ENCODE results near the gene SYT1.
"Not testable (repeated sequence)": the region's sequence is repeated elsewhere in the genome, so short reads cannot be mapped to it uniquely, and the experiment has no call there.

The SYT1 gene

DNA sequence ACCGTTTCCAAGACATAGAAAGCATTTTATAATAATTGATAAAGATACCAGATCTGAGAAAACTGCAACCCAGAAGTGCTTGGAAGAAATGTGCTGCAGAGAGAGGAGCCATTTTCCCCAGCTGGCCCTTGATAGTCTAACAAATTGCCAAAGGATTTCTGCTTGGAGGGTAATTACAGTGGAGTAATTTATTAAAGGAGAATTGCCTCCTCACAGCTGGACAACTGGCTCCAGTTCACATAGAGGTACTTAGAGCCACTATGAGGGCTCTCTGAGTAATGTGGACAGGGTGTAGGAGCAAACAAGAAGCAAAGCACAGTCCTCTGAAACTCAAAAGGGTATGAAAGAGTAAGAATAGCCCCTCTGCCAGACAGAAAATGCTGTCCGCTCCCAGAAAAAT is 335.6 kb downstream of the SYT1 start:
- H3K27ac ChIP-seq (ENCODE audit: low read depth, low read length, severe bottlenecking), result no peak overlapping the region
- WGBS, 2 experiments (ENCODE audit: insufficient coverage in 2 of 2), result 88% methylated on average over 1 of the region's 2 CpGs; no CpG with 5 or more reads in 1 of the 2 experiments
- no peaks in the 10 kb centered on the region for H3K36me3 ChIP-seq (ENCODE audit: control insufficient read depth, insufficient read depth, low read length)
- no peaks in the 10 kb centered on the region for H3K4me1 ChIP-seq (ENCODE audit: control insufficient read depth, insufficient read depth, low read length, poor library complexity, severe bottlenecking)
- H3K9me3 ChIP-seq (ENCODE audit: control insufficient read depth, low read length), result no peaks in the 10 kb centered on the region
- H3K4me3 ChIP-seq (ENCODE audit: extremely low read depth, insufficient read depth, low read length, poor library complexity, severe bottlenecking), result no peak overlapping the region

DNA sequence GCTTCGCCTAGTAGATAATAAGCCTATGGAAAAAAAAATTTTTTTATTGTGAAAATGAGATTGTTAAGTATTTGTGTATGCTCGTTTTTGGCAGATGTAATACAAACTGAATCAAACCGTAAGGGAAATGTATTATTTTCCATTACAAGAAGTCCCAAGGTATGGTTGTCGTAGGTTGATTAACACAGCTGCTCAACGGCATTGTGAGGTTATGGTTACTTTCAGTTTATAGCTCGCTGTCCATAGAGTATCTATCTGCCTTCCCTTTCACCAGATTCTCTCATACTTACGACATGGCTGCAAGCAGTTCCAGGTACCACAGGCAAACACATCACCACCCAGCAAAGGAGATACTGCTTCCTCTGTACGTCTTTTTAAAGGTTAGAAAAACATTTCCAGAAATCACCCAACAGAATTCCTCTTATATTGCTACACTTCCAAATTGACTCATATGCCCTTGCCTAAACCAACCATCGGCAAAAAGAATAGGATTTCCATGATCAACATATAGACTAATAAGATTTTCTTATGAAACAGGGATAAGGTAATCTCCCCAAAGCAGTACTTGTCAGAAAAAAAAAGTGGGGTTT is 338.6 kb downstream of the SYT1 start:
- H3K36me3 ChIP-seq (ENCODE audit: control insufficient read depth, insufficient read depth, low read length), result no peaks in the 10 kb centered on the region
- H3K27ac ChIP-seq (ENCODE audit: low read depth, low read length, severe bottlenecking), result no peak overlapping the region
- 88 to 96% methylated on average over 6 to 7 of the region's 9 CpGs for WGBS, 2 experiments (ENCODE audit: insufficient coverage in 2 of 2)
- H3K4me3 ChIP-seq (ENCODE audit: extremely low read depth, insufficient read depth, low read length, poor library complexity, severe bottlenecking), result no peak overlapping the region
- no peaks in the 10 kb centered on the region for H3K9me3 ChIP-seq (ENCODE audit: control insufficient read depth, low read length)
- no peaks in the 10 kb centered on the region for H3K4me1 ChIP-seq (ENCODE audit: control insufficient read depth, insufficient read depth, low read length, poor library complexity, severe bottlenecking)

DNA sequence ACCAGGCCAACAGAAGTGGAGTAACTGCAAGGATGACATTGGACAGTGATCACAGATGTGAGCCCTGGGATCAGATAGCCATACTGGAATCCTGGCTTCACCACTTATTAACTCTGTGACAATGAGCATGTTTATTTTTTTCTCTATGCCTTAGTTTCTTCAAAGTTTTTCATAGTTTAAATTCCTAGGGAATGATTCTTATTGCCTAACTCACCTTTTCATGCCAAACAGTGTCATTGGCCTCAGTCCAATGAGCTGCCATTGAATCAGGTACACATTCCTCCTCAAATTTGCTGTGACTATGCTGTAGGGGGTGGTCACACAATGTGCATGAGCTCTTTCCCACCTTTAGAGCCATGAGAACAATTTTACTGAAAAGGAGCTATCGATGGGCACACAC is 342.3 kb downstream of the SYT1 start:
- Histone ChIP-seq H3K9me3 (ENCODE audit: control insufficient read depth, low read length) (no peaks in the 10 kb centered on the region), H3K4me1 (ENCODE audit: control insufficient read depth, insufficient read depth, low read length, poor library complexity, severe bottlenecking) (no peaks in the 10 kb centered on the region), H3K27ac (ENCODE audit: low read depth, low read length, severe bottlenecking) (no peak overlapping the region), H3K36me3 (ENCODE audit: control insufficient read depth, insufficient read depth, low read length) (no peaks in the 10 kb centered on the region), H3K4me3 (ENCODE audit: extremely low read depth, insufficient read depth, low read length, poor library complexity, severe bottlenecking) (no peak overlapping the region)
- WGBS, 2 experiments (ENCODE audit: insufficient coverage in 2 of 2), result 90% methylated on average over 1 of the region's 1 CpG; no CpG with 5 or more reads in 1 of the 2 experiments

DNA sequence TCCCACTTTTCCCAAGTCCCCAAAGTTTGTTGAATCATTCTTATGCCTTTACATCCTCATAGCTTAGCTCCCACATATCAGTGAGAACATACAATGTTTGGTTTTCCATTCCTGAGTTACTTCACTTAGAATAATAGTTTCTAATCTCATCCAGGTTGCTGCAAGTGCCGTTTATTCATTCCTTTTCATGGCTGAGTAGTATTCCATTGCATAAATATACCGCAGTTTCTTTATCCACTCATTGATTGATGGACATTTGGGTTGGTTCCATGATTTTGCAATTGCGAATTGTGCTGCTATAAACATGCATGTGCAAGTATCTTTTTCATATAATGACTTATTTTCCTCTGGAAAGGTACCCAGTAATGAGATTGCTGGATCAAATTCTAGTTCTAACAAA is 345.8 kb downstream of the SYT1 start:
- H3K4me3 ChIP-seq (ENCODE audit: extremely low read depth, insufficient read depth, low read length, poor library complexity, severe bottlenecking); H3K4me1 ChIP-seq (ENCODE audit: control insufficient read depth, insufficient read depth, low read length, poor library complexity, severe bottlenecking); H3K27ac ChIP-seq (ENCODE audit: low read depth, low read length, severe bottlenecking); H3K36me3 ChIP-seq (ENCODE audit: control insufficient read depth, insufficient read depth, low read length); H3K9me3 ChIP-seq (ENCODE audit: control insufficient read depth, low read length): not testable (repeated sequence)
- WGBS, 2 experiments (ENCODE audit: insufficient coverage in 2 of 2), result 100% methylated on average over 1 of the region's 3 CpGs; no CpG with 5 or more reads in 1 of the 2 experiments

DNA sequence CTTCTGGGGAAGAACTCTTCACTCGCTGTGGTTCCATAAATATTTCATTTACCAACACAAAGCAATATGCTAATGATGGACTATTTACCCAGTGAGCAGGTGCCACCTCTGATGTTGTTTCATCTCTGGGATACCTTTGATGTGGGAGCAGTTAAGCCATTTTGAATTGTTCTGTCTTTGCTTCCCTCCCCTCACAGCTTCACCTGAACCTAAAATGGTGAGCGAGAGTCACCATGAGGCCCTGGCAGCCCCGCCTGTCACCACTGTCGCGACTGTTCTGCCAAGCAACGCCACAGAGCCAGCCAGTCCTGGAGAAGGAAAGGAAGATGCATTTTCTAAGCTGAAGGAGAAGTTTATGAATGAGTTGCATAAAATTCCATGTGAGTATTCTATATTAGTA is 352.7 kb downstream of the SYT1 start:
- peaks cover 10% of the 10 kb centered on the region for H3K36me3 ChIP-seq (ENCODE audit: control insufficient read depth, insufficient read depth, low read length)
- WGBS, 2 experiments (ENCODE audit: insufficient coverage in 2 of 2), result 0 to 61% methylated on average over 1 to 4 of the region's 6 CpGs
- H3K27ac ChIP-seq (ENCODE audit: low read depth, low read length, severe bottlenecking), result no peak overlapping the region
- no peak overlapping the region for H3K4me3 ChIP-seq (ENCODE audit: extremely low read depth, insufficient read depth, low read length, poor library complexity, severe bottlenecking)
- H3K4me1 ChIP-seq (ENCODE audit: control insufficient read depth, insufficient read depth, low read length, poor library complexity, severe bottlenecking), result no peaks in the 10 kb centered on the region
- H3K9me3 ChIP-seq (ENCODE audit: control insufficient read depth, low read length), result peaks cover 4% of the 10 kb centered on the region

DNA sequence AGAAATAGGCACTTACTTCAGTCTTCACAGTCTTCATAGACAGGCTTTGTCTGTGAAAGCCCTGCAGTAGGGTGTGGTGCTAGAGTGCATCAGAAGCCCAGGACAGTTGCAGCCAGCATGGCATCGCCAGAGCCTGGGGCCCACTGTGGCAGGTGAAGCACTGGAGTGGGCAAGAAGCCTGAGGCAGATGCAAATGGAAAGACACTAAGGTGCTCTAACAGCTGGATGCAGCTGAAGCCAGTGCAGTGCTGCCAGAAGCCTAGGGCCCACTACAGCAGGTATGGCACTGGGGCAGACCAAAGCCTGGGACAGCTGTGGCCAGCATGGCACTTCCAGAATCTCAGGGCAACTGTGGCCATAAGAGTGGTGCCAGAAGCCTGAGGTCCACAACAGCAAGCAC is 358.6 kb downstream of the SYT1 start:
- Histone ChIP-seq H3K4me1 (ENCODE audit: control insufficient read depth, insufficient read depth, low read length, poor library complexity, severe bottlenecking) (no peaks in the 10 kb centered on the region), H3K4me3 (ENCODE audit: extremely low read depth, insufficient read depth, low read length, poor library complexity, severe bottlenecking) (no peak overlapping the region), H3K36me3 (ENCODE audit: control insufficient read depth, insufficient read depth, low read length) (peaks cover 7% of the 10 kb centered on the region), H3K9me3 (ENCODE audit: control insufficient read depth, low read length) (peaks cover 4% of the 10 kb centered on the region), H3K27ac (ENCODE audit: low read depth, low read length, severe bottlenecking) (no peak overlapping the region)
- 85% methylated on average over 1 of the region's 1 CpG; no CpG with 5 or more reads in 1 of the 2 experiments for whole genome bisulfite sequencing, 2 experiments (ENCODE audit: insufficient coverage in 2 of 2)

DNA sequence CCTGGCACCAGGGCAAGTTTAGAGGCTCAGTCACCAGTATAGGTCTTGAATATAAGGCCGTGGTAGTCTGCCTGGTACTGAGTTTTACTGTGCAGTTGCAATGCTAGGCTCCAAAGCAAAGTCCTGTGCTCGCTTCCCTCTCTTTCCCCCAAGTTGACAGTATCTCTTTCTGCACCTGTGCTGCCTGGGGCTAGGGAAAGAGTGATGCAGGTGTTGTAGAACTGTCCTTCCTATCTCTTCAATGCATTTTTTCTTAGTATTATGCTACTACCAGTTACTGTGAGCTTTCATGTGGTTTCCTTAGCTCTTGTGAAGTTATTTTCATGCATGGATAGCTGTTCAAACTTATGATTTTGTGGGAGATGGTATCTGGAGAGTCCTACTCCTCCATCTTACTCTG is 359.2 kb downstream of the SYT1 start:
- Histone ChIP-seq H3K9me3 (ENCODE audit: control insufficient read depth, low read length) (peaks cover 4% of the 10 kb centered on the region), H3K36me3 (ENCODE audit: control insufficient read depth, insufficient read depth, low read length) (peaks cover 2% of the 10 kb centered on the region), H3K4me3 (ENCODE audit: extremely low read depth, insufficient read depth, low read length, poor library complexity, severe bottlenecking) (no peak overlapping the region), H3K4me1 (ENCODE audit: control insufficient read depth, insufficient read depth, low read length, poor library complexity, severe bottlenecking) (no peaks in the 10 kb centered on the region), H3K27ac (ENCODE audit: low read depth, low read length, severe bottlenecking) (no peak overlapping the region)
- 83% methylated on average over 2 of the region's 2 CpGs; no CpG with 5 or more reads in 1 of the 2 experiments for WGBS, 2 experiments (ENCODE audit: insufficient coverage in 2 of 2)

DNA sequence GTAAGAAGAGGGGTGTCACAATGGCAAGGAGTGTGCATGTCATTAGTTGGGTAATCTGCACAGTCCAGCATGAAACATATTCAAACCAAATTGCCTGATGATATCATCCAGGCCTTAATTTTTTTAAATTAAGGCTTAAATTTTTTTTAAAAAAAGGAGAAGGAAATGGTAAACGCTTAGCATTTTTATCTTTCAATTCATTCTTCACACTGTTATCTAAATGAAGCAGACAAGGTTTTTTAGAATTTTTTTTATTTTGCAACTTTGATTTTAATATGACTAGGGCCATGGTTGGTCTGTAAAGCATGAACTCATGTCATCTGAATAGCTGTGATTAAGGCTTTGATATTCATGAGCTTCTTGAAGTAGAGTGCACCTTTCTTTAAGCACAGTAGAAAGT is 362.5 kb downstream of the SYT1 start:
- peaks cover under 1% of the 10 kb centered on the region for H3K9me3 ChIP-seq (ENCODE audit: control insufficient read depth, low read length)
- no peaks in the 10 kb centered on the region for H3K4me1 ChIP-seq (ENCODE audit: control insufficient read depth, insufficient read depth, low read length, poor library complexity, severe bottlenecking)
- no peaks in the 10 kb centered on the region for H3K36me3 ChIP-seq (ENCODE audit: control insufficient read depth, insufficient read depth, low read length)
- H3K27ac ChIP-seq (ENCODE audit: low read depth, low read length, severe bottlenecking), result no peak overlapping the region
- H3K4me3 ChIP-seq (ENCODE audit: extremely low read depth, insufficient read depth, low read length, poor library complexity, severe bottlenecking), result no peak overlapping the region
- no CpG with 5 or more reads among the region's 1 CpG for WGBS, 2 experiments (ENCODE audit: insufficient coverage in 2 of 2)

DNA sequence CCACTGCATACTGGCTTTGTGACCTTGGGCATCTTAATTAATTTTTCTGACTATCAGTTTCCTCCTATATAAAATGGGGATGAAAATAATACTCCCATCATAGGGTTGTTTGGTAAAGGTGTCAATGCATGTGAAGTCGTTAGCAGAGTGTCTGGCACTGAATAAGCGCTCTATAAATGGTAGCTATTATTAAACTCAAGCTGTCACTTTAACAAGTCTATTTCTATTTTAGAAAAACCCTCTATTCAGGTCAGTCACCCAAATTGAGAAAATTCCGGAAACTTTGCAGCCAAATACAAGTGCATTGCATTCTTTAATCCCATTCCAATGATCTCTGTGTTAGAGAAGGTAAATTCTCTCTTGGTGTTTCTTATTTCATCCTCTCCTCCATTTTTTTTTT is 363.1 kb downstream of the SYT1 start:
- Histone ChIP-seq H3K4me1 (ENCODE audit: control insufficient read depth, insufficient read depth, low read length, poor library complexity, severe bottlenecking) (no peaks in the 10 kb centered on the region), H3K9me3 (ENCODE audit: control insufficient read depth, low read length) (no peaks in the 10 kb centered on the region), H3K4me3 (ENCODE audit: extremely low read depth, insufficient read depth, low read length, poor library complexity, severe bottlenecking) (no peak overlapping the region), H3K36me3 (ENCODE audit: control insufficient read depth, insufficient read depth, low read length) (no peaks in the 10 kb centered on the region), H3K27ac (ENCODE audit: low read depth, low read length, severe bottlenecking) (no peak overlapping the region)
- 100% methylated on average over 1 of the region's 3 CpGs; no CpG with 5 or more reads in 1 of the 2 experiments for WGBS, 2 experiments (ENCODE audit: insufficient coverage in 2 of 2)

DNA sequence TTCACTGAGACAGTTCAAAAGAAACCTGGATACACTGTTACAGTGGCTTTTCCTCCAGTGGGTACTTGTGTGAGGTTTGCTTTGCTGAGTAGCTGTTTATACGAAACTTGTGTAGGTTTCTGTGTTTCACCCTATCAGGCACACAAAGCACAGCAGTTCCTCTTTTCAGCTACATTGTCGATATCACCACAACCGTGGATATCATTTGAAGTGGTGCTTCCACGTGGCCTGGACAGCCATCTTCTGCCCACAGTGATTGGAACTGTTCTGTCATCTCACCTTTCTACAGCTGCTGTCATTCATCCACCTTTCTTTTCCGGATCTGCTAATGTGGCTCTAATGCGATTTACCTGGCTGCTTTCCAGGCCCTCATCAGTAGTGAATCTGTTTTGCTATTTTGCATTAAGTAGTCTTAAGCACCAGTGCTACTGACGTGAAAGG is 368.8 kb downstream of the SYT1 start:
- Histone ChIP-seq H3K36me3 (ENCODE audit: control insufficient read depth, insufficient read depth, low read length) (no peaks in the 10 kb centered on the region), H3K27ac (ENCODE audit: low read depth, low read length, severe bottlenecking) (no peak overlapping the region), H3K9me3 (ENCODE audit: control insufficient read depth, low read length) (no peaks in the 10 kb centered on the region), H3K4me3 (ENCODE audit: extremely low read depth, insufficient read depth, low read length, poor library complexity, severe bottlenecking) (no peak overlapping the region), H3K4me1 (ENCODE audit: control insufficient read depth, insufficient read depth, low read length, poor library complexity, severe bottlenecking) (no peaks in the 10 kb centered on the region)
- 92 to 98% methylated on average over 6 of the region's 7 CpGs for WGBS, 2 experiments (ENCODE audit: insufficient coverage in 2 of 2)

DNA sequence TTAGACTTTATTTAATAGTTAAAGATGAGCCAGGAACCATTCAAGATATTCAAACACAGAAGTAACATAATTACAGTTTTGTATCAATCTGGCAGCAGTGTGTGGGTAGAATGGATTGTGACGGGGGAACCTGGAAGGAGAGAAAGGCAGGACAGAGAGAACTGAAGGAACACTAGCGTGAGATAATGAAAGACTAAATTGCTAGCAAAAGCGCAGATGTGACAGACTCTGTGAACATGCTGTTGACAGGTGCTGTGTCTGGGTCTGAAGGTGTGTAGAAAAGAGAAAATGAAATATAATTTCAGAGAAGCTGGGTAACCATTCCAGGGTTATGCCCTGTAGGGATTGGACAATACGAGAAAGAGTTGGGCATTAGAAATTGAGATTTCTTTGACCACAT is 372.3 kb downstream of the SYT1 start:
- Histone ChIP-seq H3K4me1 (ENCODE audit: control insufficient read depth, insufficient read depth, low read length, poor library complexity, severe bottlenecking) (no peaks in the 10 kb centered on the region), H3K36me3 (ENCODE audit: control insufficient read depth, insufficient read depth, low read length) (peaks cover 4% of the 10 kb centered on the region), H3K4me3 (ENCODE audit: extremely low read depth, insufficient read depth, low read length, poor library complexity, severe bottlenecking) (no peak overlapping the region), H3K9me3 (ENCODE audit: control insufficient read depth, low read length) (no peaks in the 10 kb centered on the region), H3K27ac (ENCODE audit: low read depth, low read length, severe bottlenecking) (no peak overlapping the region)
- WGBS, 2 experiments (ENCODE audit: insufficient coverage in 2 of 2), result 90 to 96% methylated on average over 2 to 4 of the region's 4 CpGs
